MM.1S (cell line): ENCODE results near the gene CYP24A1.

ENCODE experiments used
- EZH2 ChIP-seq: fragments of 300-600 bp; sonication (generic); optimal IDR thresholded peaks from 2 replicates; pipeline ENCODE3; 2017; ENCODE audit warnings: low read depth, mild to moderate bottlenecking, antibody characterized with exemption, low read length, mixed read lengths
- TF ChIP-seq, protein P1 (sequence below): fragments of 300-600 bp; sonication (generic); IDR thresholded peaks from 2 replicates; pipeline ENCODE4 v1.5.1; 2016; ENCODE audit warnings: antibody characterized with exemption, low read length, mixed read lengths

DNA sequence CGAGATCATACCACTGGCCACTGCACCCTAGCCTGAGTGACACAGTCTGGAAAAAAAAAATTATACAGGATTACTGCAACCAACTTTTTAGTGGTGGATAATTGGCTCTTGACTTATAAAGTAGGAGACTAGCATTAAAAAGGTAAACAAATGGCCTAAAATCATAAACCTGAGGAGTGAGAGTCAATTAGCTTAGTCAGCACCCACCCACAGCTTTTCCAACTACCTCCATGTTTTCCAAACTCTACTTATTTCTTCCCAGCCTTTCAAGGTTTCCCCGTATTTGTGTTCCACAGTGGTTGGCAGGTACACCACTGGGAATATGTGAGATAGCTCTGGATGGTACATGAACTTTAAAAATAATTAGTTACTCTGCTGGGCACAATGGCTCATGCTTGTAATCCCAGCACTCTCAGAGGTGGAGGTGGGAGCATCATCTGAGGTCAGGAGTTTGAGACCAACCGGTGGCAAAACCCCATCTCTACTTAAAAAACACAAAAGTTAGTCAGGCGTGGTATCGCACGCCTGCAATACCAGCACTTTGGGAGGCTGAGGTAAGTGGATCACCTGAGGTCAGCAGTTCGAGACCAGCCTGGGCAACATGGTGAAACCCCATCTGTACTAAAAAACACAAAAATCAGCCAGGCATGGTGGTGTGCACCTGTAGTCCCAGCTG, 6.7 kb downstream of the CYP24A1 start:
- TF ChIP-seq, protein P1, sequence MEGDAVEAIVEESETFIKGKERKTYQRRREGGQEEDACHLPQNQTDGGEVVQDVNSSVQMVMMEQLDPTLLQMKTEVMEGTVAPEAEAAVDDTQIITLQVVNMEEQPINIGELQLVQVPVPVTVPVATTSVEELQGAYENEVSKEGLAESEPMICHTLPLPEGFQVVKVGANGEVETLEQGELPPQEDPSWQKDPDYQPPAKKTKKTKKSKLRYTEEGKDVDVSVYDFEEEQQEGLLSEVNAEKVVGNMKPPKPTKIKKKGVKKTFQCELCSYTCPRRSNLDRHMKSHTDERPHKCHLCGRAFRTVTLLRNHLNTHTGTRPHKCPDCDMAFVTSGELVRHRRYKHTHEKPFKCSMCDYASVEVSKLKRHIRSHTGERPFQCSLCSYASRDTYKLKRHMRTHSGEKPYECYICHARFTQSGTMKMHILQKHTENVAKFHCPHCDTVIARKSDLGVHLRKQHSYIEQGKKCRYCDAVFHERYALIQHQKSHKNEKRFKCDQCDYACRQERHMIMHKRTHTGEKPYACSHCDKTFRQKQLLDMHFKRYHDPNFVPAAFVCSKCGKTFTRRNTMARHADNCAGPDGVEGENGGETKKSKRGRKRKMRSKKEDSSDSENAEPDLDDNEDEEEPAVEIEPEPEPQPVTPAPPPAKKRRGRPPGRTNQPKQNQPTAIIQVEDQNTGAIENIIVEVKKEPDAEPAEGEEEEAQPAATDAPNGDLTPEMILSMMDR = no peak
- no peak for TF ChIP-seq EZH2
